HepG2 (cell line): Measurements from ENCODE around the gene PIGC. TPM values are rescaled to one million over a fixed set of nuclear protein-coding genes. Genes with fewer than 3 reads are reported as not detected.

ENCODE experiments used
- ATAC-seq: fragments of 200-7000 bp; cut with Tn5 transposase; 3 replicates; pipeline ENCODE4 v1.9.1; 2020; ENCODE audit warnings: mild to moderate bottlenecking, moderate library complexity
- BruUV-seq: library from RNA; stranded (reverse); fragments of 400-500 nt; replicated peaks from 2 replicates; lab custom pipeline; 2021; lab: Mats Ljungman, UMichigan
- CTCF ChIA-PET: fragments of 300-600 bp; formaldehyde crosslinking; extraction: SDS; loops from one replicate; lab custom pipeline; 2021; ENCODE audit warnings: low total read pairs, inconsistent platforms, low intra/inter-chr PET ratio; lab: Yijun Ruan, JAX
- POLR2A ChIA-PET: fragments of 350-600 bp; sonication (Branson Sonifier 250); formaldehyde crosslinking; loops from one replicate; lab custom pipeline; 2020; ENCODE audit warnings: antibody characterized with exemption, inconsistent platforms; lab: Yijun Ruan, JAX
- DNase-seq: peaks from one replicate; pipeline ENCODE4 v3.0.0-alpha.2; 2015; ENCODE audit warnings: low spot score
- FAIRE-seq: peaks from 3 replicates; lab custom pipeline; 2011; peaks lifted over from hg19 to GRCh38; lab: Jason Lieb, UNC
- H2AFZ ChIP-seq: one replicate; pipeline ENCODE4 v1.6.1; 2011; ENCODE audit warnings: low read length, inconsistent platforms
- H3K27ac ChIP-seq: fragments of 300-600 bp; 3 replicates; pipeline ENCODE4 v1.8.0; 2011; ENCODE audit warnings: mixed run types, mild to moderate bottlenecking, mixed read lengths, low read length, inconsistent platforms; ENCODE audit not compliant: insufficient read depth; ENCODE audit errors: extremely low read length
- H3K27me3 ChIP-seq, 2 experiments: fragments of 200-600 bp in 1 of 2; 2 replicates in 1 of 2; 3 replicates in 1 of 2; pipeline versions ENCODE4 v1.6.0 to v1.8.0; 2011; ENCODE audit warnings: low read length in 2 of 2, mild to moderate bottlenecking in 2 of 2, moderate library complexity in 2 of 2, inconsistent platforms in 1 of 2; ENCODE audit not compliant: insufficient read depth in 2 of 2, control insufficient read depth in 1 of 2
- H3K36me3 ChIP-seq, 2 experiments: fragments of 200-600 bp in 1 of 2; replicated peaks in 1 of 2; 2 replicates in 1 of 2; 3 replicates in 1 of 2; pipeline versions ENCODE4 v1.5.1 to v1.8.0; 2011; ENCODE audit warnings: low read length in 2 of 2, inconsistent platforms in 1 of 2; ENCODE audit not compliant: insufficient read depth in 2 of 2, control insufficient read depth in 1 of 2
- H3K4me1 ChIP-seq: 2 replicates; pipeline ENCODE4 v1.5.1; 2012; ENCODE audit warnings: low read length, inconsistent platforms; ENCODE audit not compliant: insufficient read depth
- H3K4me2 ChIP-seq: 2 replicates; pipeline ENCODE4 v1.6.0; 2011; ENCODE audit warnings: low read depth, low read length, inconsistent platforms
- H3K4me3 ChIP-seq, 3 experiments: fragments of 200-600 bp in 1 of 3; sonication (generic), shearing (Covaris generic) in 1 of 3; replicated peaks in 1 of 3; 2 replicates each; pipeline ENCODE4 v1.5.1; 2011 to 2016; ENCODE audit warnings: low read length in 3 of 3, inconsistent platforms in 2 of 3, low read depth in 2 of 3, mild to moderate bottlenecking in 2 of 3, control low read depth in 1 of 3, mixed read lengths in 1 of 3; ENCODE audit not compliant: insufficient read depth in 1 of 3
- H3K79me2 ChIP-seq: one replicate; pipeline ENCODE4 v1.6.1; 2011; ENCODE audit warnings: low read length, inconsistent platforms; ENCODE audit not compliant: insufficient read depth
- H3K9ac ChIP-seq: 2 replicates; pipeline ENCODE4 v1.6.0; 2011; ENCODE audit warnings: mild to moderate bottlenecking, low read depth, low read length, inconsistent platforms; ENCODE audit not compliant: insufficient read depth
- H3K9me3 ChIP-seq: 2 replicates; pipeline ENCODE4 v1.5.1; 2012; ENCODE audit warnings: mild to moderate bottlenecking, low read length
- H4K20me1 ChIP-seq: 2 replicates; pipeline ENCODE4 v1.6.0; 2011; ENCODE audit warnings: inconsistent platforms, mild to moderate bottlenecking, low read length, moderate library complexity; ENCODE audit not compliant: insufficient read depth
- EP300 ChIP-seq, 3 experiments: sonication (generic) in 1 of 3; formaldehyde crosslinking in 1 of 3; IDR thresholded peaks; 2 replicates each; pipeline versions ENCODE4 v1.5.1 to v1.6.1; 2011 to 2020; ENCODE audit warnings: low read depth in 2 of 3, low read length in 2 of 3, borderline replicate concordance in 1 of 3, improper control_type of control experiment in 1 of 3, mild to moderate bottlenecking in 1 of 3, missing genetic modification reagents in 1 of 3, moderate library complexity in 1 of 3
- FOSL2 ChIP-seq: sonication (generic); formaldehyde crosslinking; IDR thresholded peaks from 2 replicates; pipeline ENCODE4 v1.4.0; 2020; ENCODE audit warnings: missing genetic modification reagents
- GLI4 ChIP-seq: sonication (generic); formaldehyde crosslinking; IDR thresholded peaks from 2 replicates; pipeline ENCODE4 v1.5.1; 2020; ENCODE audit warnings: missing genetic modification reagents, mild to moderate bottlenecking, moderate library complexity, borderline replicate concordance
- GTF2F1 ChIP-seq: fragments of 150-350 bp; IDR thresholded peaks from 2 replicates; pipeline ENCODE4 v1.6.1; 2014; ENCODE audit warnings: low read length
- HNRNPL ChIP-seq: fragments of 200-400 bp; formaldehyde crosslinking; IDR thresholded peaks from 2 replicates; pipeline ENCODE4 v1.6.1; 2017; ENCODE audit warnings: mild to moderate bottlenecking, low read depth, low read length
- IRX3 ChIP-seq: sonication (generic); formaldehyde crosslinking; IDR thresholded peaks from 2 replicates; pipeline ENCODE4 v1.8.1; 2023; ENCODE audit warnings: mild to moderate bottlenecking, low read depth, missing genetic modification reagents, borderline replicate concordance
- POGZ ChIP-seq: sonication (generic); formaldehyde crosslinking; IDR thresholded peaks from 2 replicates; pipeline ENCODE4 v1.4.0; 2020; ENCODE audit warnings: mild to moderate bottlenecking, missing genetic modification reagents
- RFXAP ChIP-seq: sonication (generic); formaldehyde crosslinking; IDR thresholded peaks from 2 replicates; pipeline ENCODE4 v1.4.0; 2020; ENCODE audit warnings: missing genetic modification reagents, borderline replicate concordance
- SMAD3 ChIP-seq: sonication (generic); formaldehyde crosslinking; IDR thresholded peaks from 2 replicates; pipeline ENCODE4 v1.4.0; 2020; ENCODE audit warnings: missing genetic modification reagents
- YEATS4 ChIP-seq: sonication (generic); formaldehyde crosslinking; IDR thresholded peaks from 2 replicates; pipeline ENCODE4 v1.4.0; 2020; ENCODE audit warnings: missing genetic modification reagents, borderline replicate concordance
- ZNF761 ChIP-seq: sonication (generic); formaldehyde crosslinking; conservative IDR thresholded peaks from 2 replicates; pipeline ENCODE4 v1.4.0; 2020; ENCODE audit warnings: mild to moderate bottlenecking, missing genetic modification reagents
- ZNF768 ChIP-seq: sonication (generic); formaldehyde crosslinking; IDR thresholded peaks from 2 replicates; pipeline ENCODE4 v1.4.0; 2020; ENCODE audit warnings: missing genetic modification reagents
- ZNF772 ChIP-seq: sonication (generic); formaldehyde crosslinking; IDR thresholded peaks from 2 replicates; pipeline ENCODE4 v1.5.0; 2020; ENCODE audit warnings: mild to moderate bottlenecking, missing genetic modification reagents
- ZNF773 ChIP-seq: sonication (generic); formaldehyde crosslinking; IDR thresholded peaks from 2 replicates; pipeline ENCODE4 v1.4.0; 2020; ENCODE audit warnings: missing genetic modification reagents, borderline replicate concordance
- ZNF816 ChIP-seq: sonication (generic); formaldehyde crosslinking; IDR thresholded peaks from 2 replicates; pipeline ENCODE4 v1.8.0; 2022; ENCODE audit warnings: missing genetic modification reagents, mild to moderate bottlenecking, borderline replicate concordance
- ZNF841 ChIP-seq: sonication (generic); formaldehyde crosslinking; IDR thresholded peaks from 2 replicates; pipeline ENCODE4 v1.8.1; 2023; ENCODE audit warnings: missing genetic modification reagents, borderline replicate concordance
- WGBS: methylation state at CpG from one replicate; pipeline ENCODE4 v1.1.6; 2017; ENCODE audit warnings: low lambda C conversion rate; 5-methylcytosine and 5-hydroxymethylcytosine counted together
- in situ Hi-C: cut with HindIII; loops from 2 replicates; pipeline ENCODE4 v1.10.0; 2017; ENCODE audit warnings: low pct_unique_long_range_greater_than_20kb; ENCODE audit not compliant: extremely low pct_ligation_motif_present
- intact Hi-C: fragments of 100-400 bp; cut with micrococcal nuclease; formaldehyde crosslinking; loops from one replicate; pipeline ENCODE4 v1.10.0; 2022; ENCODE audit not compliant: unreplicated experiment
- polyA plus RNA-seq, 8 experiments: library from polyadenylated mRNA; depleted of rRNA in 3 of 8; stranded (reverse) in 7 of 8; unstranded in 1 of 8; fragments of >200 nt; fragmentation: Illumina TruSeq in 4 of 8; extraction: Trizol in 4 of 8; gene quantifications; 2 replicates each; pipeline versions ENCODE4 v1.2.1 to v1.2.3, GENCODE V29; 2011 to 2016; ENCODE audit warnings: low read depth in 4 of 8, missing spikeins in 1 of 8, mixed read lengths in 1 of 8; ENCODE audit not compliant: insufficient read depth in 1 of 8
- total RNA-seq, 5 experiments: library from RNA; depleted of rRNA; stranded (reverse); fragments of >200 nt; fragmentation: Illumina TruSeq; extraction: Trizol; gene quantifications; 2 replicates each; pipeline ENCODE4 v1.2.3, GENCODE V29; 2016; ENCODE audit warnings: low read depth in 1 of 5

Gene PIGC
- total and polyA plus RNA-seq, 2 of the 13 experiments (the other 11 are each of a cell fraction or from before 2014, with no cell fraction given): 26.7 to 29.5 TPM

GRCh38 chr1:172397633-172398032 is 46.2 kb downstream of the PIGC start:
- POLR2A ChIA-PET: no interaction called here
- Histone ChIP-seq H3K36me3 (no peaks in the 10 kb centered on the region), H3K27me3 (no peaks in the 10 kb centered on the region; a peak in 1 of 5 replicates), H3K4me1 (peaks cover 24% of the 10 kb centered on the region)
- FAIRE-seq: no peak
- TF ChIP-seq RFXAP (CRISPR knock-in tag): no peak
- TF ChIP-seq ZNF768 (CRISPR knock-in tag): no peak
- no peak for TF ChIP-seq ZNF841 (CRISPR knock-in tag)
- no peak for TF ChIP-seq HNRNPL
- TF ChIP-seq FOSL2 (CRISPR knock-in tag): no peak
- no peak for TF ChIP-seq ZNF773 (CRISPR knock-in tag)
- no peak for TF ChIP-seq GLI4 (CRISPR knock-in tag)
- TF ChIP-seq ZNF816 (CRISPR knock-in tag): no peak
- no peak for TF ChIP-seq POGZ (CRISPR knock-in tag)
- no peak for TF ChIP-seq ZNF772 (CRISPR knock-in tag)
- no peak for TF ChIP-seq ZNF761
- TF ChIP-seq SMAD3 (CRISPR knock-in tag): no peak
- no peak for TF ChIP-seq IRX3 (CRISPR knock-in tag)
- no peak for TF ChIP-seq EP300 (IDR thresholded peaks at IDR 0.05; ENCODE audit: low read depth in 2 of 2, low read length in 2 of 2)
- TF ChIP-seq EP300 (CRISPR knock-in tag; IDR thresholded peaks at IDR 0.05; ENCODE audit: borderline replicate concordance): no peak
- TF ChIP-seq YEATS4 (CRISPR knock-in tag): no peak
- no peak for TF ChIP-seq GTF2F1
- TF ChIP-seq, all 625 proteins: peak for 0
- Histone ChIP-seq H3K27ac (no peak overlapping the region), H3K9me3 (no peaks in the 10 kb centered on the region), H2AFZ (no peak overlapping the region), H3K4me2 (no peak overlapping the region), H3K9ac (no peak overlapping the region), H3K79me2 (no peaks in the 10 kb centered on the region), H4K20me1 (no peaks in the 10 kb centered on the region), H3K4me3 (no peak overlapping the region)
- CTCF ChIA-PET: no interaction called here
- DNase-seq (no peak), ATAC-seq (no peak)
- no TSS peak for BruUV-seq
- intact Hi-C loops: loop anchor here (2.0 to 5.0 kb wide), 2 partner anchors 130 to 597 kb away; no protein-coding TSS in a partner anchor
- in situ Hi-C loops: loop anchor here (10.0 kb wide), 1 partner anchor 393 kb away; no protein-coding TSS in a partner anchor
- WGBS: 78% methylated on average over 2 of the region's 2 CpGs
